Panc1 (cell line): Measurements from ENCODE around the gene LCT. TPM values are rescaled to one million over a fixed set of nuclear protein-coding genes. Genes with fewer than 3 reads are reported as not detected.

Experiments
- ATAC-seq: fragments of 200-7000 bp; cut with Tn5 transposase; 2 replicates; pipeline ENCODE4 v1.9.1; 2020; ENCODE audit warnings: mild to moderate bottlenecking, moderate library complexity
- BruUV-seq: library from RNA; stranded (reverse); fragments of 400-500 nt; replicated peaks from 2 replicates; lab custom pipeline; 2021; lab: Mats Ljungman, UMichigan
- CTCF ChIA-PET: fragments of 300-600 bp; sonication (Branson Sonifier 250); formaldehyde crosslinking; loops from one replicate; lab custom pipeline; 2022; ENCODE audit warnings: antibody characterized with exemption; lab: Charles Lee
- POLR2A ChIA-PET: fragments of 300-600 bp; sonication (Branson Sonifier 250); formaldehyde crosslinking; loops from one replicate; lab custom pipeline; 2022; ENCODE audit warnings: antibody characterized with exemption; lab: Charles Lee
- DNase-seq: peaks from one replicate; pipeline ENCODE4 v3.0.0-alpha.2; 2010; ENCODE audit warnings: low read depth, low spot score
- H3K27ac ChIP-seq: 2 replicates; pipeline ENCODE4 v1.5.1; 2011; ENCODE audit warnings: mild to moderate bottlenecking, low read length, inconsistent platforms
- H3K27me3 ChIP-seq: fragments of 200-500 bp; sonication (Bioruptor generic); 2 replicates; pipeline ENCODE4 v1.6.0; 2014; ENCODE audit warnings: low read length, inconsistent platforms; ENCODE audit not compliant: control insufficient read depth, insufficient read depth
- H3K36me3 ChIP-seq: fragments of 200-500 bp; sonication (Bioruptor generic); 2 replicates; pipeline ENCODE4 v1.5.1; 2014; ENCODE audit warnings: inconsistent platforms, mild to moderate bottlenecking, low read length, moderate library complexity; ENCODE audit not compliant: control insufficient read depth, insufficient read depth
- H3K4me1 ChIP-seq: 2 replicates; pipeline ENCODE4 v1.5.1; 2011; ENCODE audit warnings: inconsistent platforms, mild to moderate bottlenecking, low read length, moderate library complexity; ENCODE audit not compliant: control insufficient read depth, insufficient read depth
- H3K4me3 ChIP-seq, 2 experiments: 2 replicates each; pipeline ENCODE4 v1.5.1; 2011 to 2012; ENCODE audit warnings: low read depth in 2 of 2, low read length in 2 of 2, mild to moderate bottlenecking in 2 of 2, inconsistent platforms in 1 of 2, moderate library complexity in 1 of 2
- H3K9me3 ChIP-seq: fragments of 200-500 bp; sonication (Bioruptor generic); 2 replicates; pipeline ENCODE4 v1.5.1; 2014; ENCODE audit warnings: low read depth, mild to moderate bottlenecking, inconsistent platforms, low read length, moderate library complexity; ENCODE audit not compliant: control insufficient read depth, insufficient read depth
- POLR2AphosphoS5 ChIP-seq: IDR thresholded peaks from 2 replicates; pipeline ENCODE4 v1.6.1; 2012; ENCODE audit warnings: mild to moderate bottlenecking, low read depth, low read length, moderate library complexity
- SIN3A ChIP-seq: IDR thresholded peaks from 2 replicates; pipeline ENCODE4 v1.6.1; 2012; ENCODE audit warnings: low read depth, mild to moderate bottlenecking, low read length, moderate library complexity, borderline replicate concordance; ENCODE audit not compliant: insufficient read depth
- TCF7L2 ChIP-seq: IDR thresholded peaks from 2 replicates; pipeline ENCODE4 v1.6.1; 2011; ENCODE audit warnings: mild to moderate bottlenecking, low read depth, low read length, inconsistent platforms
- in situ Hi-C: cut with HindIII; loops from 2 replicates; pipeline ENCODE4 v1.10.0; 2016; ENCODE audit warnings: low sequenced_read_pairs, low pct_unique_long_range_greater_than_20kb
- intact Hi-C: fragments of 100-400 bp; cut with micrococcal nuclease; formaldehyde crosslinking; loops from one replicate; pipeline ENCODE4 v1.10.0; 2022; ENCODE audit not compliant: unreplicated experiment
- total RNA-seq: library from RNA; stranded (reverse); gene quantifications from one replicate; pipeline ENCODE4 v1.2.1, GENCODE V29; 2021; ENCODE audit not compliant: unreplicated experiment
- TF ChIP-seq, protein P1 (sequence below): fragments of 450-650 bp; IDR thresholded peaks from 2 replicates; pipeline ENCODE4 v1.5.1; 2017; ENCODE audit warnings: mild to moderate bottlenecking
- TF ChIP-seq, protein P2 (sequence below), 2 experiments: IDR thresholded peaks; 2 replicates each; pipeline ENCODE4 v1.6.1; 2011 to 2012; ENCODE audit warnings: low read depth in 2 of 2, control low read depth in 1 of 2, low read length in 1 of 2, mild to moderate bottlenecking in 1 of 2, moderate library complexity in 1 of 2; ENCODE audit not compliant: insufficient read depth in 1 of 2

The LCT gene
- total RNA-seq, 1 experiment from 2014 or later: not detected

DNA sequence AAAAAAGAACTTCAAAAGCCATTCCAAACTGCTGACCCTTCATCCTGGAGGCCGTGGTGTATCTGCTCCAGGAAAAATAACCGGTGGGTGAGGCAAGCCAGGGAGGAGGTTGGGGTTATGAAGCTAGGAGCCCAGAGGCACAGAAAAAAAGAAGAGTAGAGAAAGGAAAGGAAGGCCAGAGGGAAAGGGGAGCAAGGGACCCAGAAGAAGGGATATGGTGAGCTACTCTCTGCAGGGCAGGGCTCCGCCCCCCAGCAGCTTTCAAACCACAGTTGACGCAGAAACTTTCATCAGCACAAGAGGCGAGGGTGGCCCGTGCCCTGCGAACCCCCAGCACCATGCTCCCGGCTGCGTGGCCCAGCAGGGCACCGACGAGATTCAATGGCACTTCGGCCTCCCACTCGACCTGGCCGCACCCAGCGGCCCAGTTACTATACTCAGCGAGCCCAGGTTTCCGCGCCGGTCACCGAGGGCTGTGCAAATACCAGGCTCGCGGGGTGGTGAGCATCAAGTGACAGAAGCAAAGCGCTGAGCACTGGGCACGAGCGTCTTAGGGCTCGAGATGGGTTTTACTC lies 38.6 kb upstream of the LCT start:
- no peak for DNase-seq

DNA sequence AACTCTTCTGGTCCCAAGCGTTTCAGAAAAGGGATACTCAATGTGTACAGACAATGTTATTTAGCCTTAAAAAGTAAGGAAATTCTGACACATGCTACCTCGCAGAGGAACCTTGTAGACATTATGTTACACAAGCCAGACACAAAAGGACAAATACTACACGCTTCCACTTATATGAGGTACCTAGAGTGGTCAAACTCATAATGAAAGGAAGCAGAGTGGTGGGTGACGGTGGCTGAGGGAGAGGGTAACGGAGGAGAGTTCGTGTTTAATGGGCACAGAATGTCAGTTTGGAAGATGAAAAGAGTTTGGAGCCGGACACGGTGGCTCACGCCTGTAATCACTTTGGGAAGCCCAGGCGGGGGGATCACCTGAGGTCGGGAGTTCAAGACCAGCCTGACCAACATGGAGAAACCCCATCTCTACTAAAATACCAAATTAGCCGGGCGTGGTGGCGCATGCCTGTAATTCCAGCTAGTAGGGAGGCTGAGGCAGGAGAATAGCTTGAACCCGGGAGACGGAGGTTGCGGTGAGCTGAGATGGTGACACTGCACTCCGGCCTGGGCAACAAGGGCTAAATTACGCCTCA lies 37.9 kb upstream of the LCT start:
- in situ Hi-C loops (no loop called here), intact Hi-C loops (no loop called here)
- H3K4me1 ChIP-seq: peaks cover 9% of the 10 kb centered on the region; the same call in 1 of the 2 replicates
- peaks cover 2% of the 10 kb centered on the region; the same call in 1 of the 2 replicates for H3K36me3 ChIP-seq
- CTCF ChIA-PET: interaction anchor here (0.6 kb wide), 1 partner anchor 1259 kb away, joined by 3 read pairs; no protein-coding TSS in a partner anchor
- TF ChIP-seq SIN3A: no peak
- TF ChIP-seq TCF7L2: no peak
- TF ChIP-seq, protein P1, sequence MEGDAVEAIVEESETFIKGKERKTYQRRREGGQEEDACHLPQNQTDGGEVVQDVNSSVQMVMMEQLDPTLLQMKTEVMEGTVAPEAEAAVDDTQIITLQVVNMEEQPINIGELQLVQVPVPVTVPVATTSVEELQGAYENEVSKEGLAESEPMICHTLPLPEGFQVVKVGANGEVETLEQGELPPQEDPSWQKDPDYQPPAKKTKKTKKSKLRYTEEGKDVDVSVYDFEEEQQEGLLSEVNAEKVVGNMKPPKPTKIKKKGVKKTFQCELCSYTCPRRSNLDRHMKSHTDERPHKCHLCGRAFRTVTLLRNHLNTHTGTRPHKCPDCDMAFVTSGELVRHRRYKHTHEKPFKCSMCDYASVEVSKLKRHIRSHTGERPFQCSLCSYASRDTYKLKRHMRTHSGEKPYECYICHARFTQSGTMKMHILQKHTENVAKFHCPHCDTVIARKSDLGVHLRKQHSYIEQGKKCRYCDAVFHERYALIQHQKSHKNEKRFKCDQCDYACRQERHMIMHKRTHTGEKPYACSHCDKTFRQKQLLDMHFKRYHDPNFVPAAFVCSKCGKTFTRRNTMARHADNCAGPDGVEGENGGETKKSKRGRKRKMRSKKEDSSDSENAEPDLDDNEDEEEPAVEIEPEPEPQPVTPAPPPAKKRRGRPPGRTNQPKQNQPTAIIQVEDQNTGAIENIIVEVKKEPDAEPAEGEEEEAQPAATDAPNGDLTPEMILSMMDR: no peak
- no peak overlapping the region; the same call in 1 of the 2 replicates for H3K27ac ChIP-seq
- H3K27me3 ChIP-seq: no peaks in the 10 kb centered on the region
- peak overlapping the region; percentile 68 to 78 for H3K4me3 ChIP-seq
- POLR2A ChIA-PET: no interaction called here
- DNase-seq: no peak
- ATAC-seq: no peak
- no TSS peak for BruUV-seq
- H3K9me3 ChIP-seq: no peaks in the 10 kb centered on the region

More for the DNA sequence above, 38.6 kb upstream of the LCT start:
- peaks cover 9% of the 10 kb centered on the region; the same call in 1 of the 2 replicates for H3K4me1 ChIP-seq
- no peaks in the 10 kb centered on the region for H3K27me3 ChIP-seq
- no TSS peak for BruUV-seq
- H3K36me3 ChIP-seq: no peaks in the 10 kb centered on the region; the same call in 1 of the 2 replicates
- POLR2A ChIA-PET: interaction anchor here (1.0 to 1.1 kb wide), 2 partner anchors 10 to 110 kb away, joined by 3 to 4 read pairs; no protein-coding TSS in a partner anchor
- H3K27ac ChIP-seq: peak overlapping the region; percentile 66
- CTCF ChIA-PET: interaction anchor here (0.6 kb wide), 1 partner anchor 1259 kb away, joined by 3 read pairs; no protein-coding TSS in a partner anchor
- intact Hi-C loops: no loop called here
- H3K4me3 ChIP-seq: peak overlapping the region; percentile 68 to 78
- TF ChIP-seq, protein P2, sequence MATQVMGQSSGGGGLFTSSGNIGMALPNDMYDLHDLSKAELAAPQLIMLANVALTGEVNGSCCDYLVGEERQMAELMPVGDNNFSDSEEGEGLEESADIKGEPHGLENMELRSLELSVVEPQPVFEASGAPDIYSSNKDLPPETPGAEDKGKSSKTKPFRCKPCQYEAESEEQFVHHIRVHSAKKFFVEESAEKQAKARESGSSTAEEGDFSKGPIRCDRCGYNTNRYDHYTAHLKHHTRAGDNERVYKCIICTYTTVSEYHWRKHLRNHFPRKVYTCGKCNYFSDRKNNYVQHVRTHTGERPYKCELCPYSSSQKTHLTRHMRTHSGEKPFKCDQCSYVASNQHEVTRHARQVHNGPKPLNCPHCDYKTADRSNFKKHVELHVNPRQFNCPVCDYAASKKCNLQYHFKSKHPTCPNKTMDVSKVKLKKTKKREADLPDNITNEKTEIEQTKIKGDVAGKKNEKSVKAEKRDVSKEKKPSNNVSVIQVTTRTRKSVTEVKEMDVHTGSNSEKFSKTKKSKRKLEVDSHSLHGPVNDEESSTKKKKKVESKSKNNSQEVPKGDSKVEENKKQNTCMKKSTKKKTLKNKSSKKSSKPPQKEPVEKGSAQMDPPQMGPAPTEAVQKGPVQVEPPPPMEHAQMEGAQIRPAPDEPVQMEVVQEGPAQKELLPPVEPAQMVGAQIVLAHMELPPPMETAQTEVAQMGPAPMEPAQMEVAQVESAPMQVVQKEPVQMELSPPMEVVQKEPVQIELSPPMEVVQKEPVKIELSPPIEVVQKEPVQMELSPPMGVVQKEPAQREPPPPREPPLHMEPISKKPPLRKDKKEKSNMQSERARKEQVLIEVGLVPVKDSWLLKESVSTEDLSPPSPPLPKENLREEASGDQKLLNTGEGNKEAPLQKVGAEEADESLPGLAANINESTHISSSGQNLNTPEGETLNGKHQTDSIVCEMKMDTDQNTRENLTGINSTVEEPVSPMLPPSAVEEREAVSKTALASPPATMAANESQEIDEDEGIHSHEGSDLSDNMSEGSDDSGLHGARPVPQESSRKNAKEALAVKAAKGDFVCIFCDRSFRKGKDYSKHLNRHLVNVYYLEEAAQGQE (IDR thresholded peaks at IDR 0.05; ENCODE audit: insufficient read depth in 1 of 2, low read depth in 2 of 2, low read length in 1 of 2): no peak
- no peak for TF ChIP-seq TCF7L2
- no peak for TF ChIP-seq POLR2AphosphoS5
- TF ChIP-seq, protein P1: no peak
- TF ChIP-seq SIN3A: no peak
- ATAC-seq: peak; percentile 79
- in situ Hi-C loops: no loop called here
- no peaks in the 10 kb centered on the region for H3K9me3 ChIP-seq
